Neural cell (in vitro differentiated cells): Measurements from ENCODE around the gene HAAO. TPM values are rescaled to one million over a fixed set of nuclear protein-coding genes. Genes with fewer than 3 reads are reported as not detected.

ENCODE experiments used
- H2AFZ ChIP-seq: fragments of 200-600, 300-800 bp; sonication (generic), shearing (Covaris generic); 2 replicates; pipeline ENCODE4 v1.6.0; 2014; ENCODE audit warnings: low read depth, mild to moderate bottlenecking, antibody characterized with exemption, low read length, moderate library complexity
- H3F3A ChIP-seq: fragments of 200-600 bp; shearing (Covaris generic); 2 replicates; pipeline ENCODE4 v1.6.1; 2016; ENCODE audit warnings: mild to moderate bottlenecking, moderate library complexity, mixed read lengths, antibody characterized with exemption, low read length; ENCODE audit not compliant: insufficient read depth, poor library complexity, severe bottlenecking
- H3K27ac ChIP-seq: fragments of 200-600, 300-800 bp; sonication (generic), shearing (Covaris generic); 2 replicates; pipeline ENCODE4 v1.5.1; 2014; ENCODE audit warnings: mild to moderate bottlenecking, low read length, moderate library complexity
- H3K27me3 ChIP-seq: fragments of 300-800, 200-600 bp; sonication (generic), shearing (Covaris generic); 2 replicates; pipeline ENCODE4 v1.6.0; 2014; ENCODE audit warnings: mild to moderate bottlenecking, low read depth, low read length, moderate library complexity; ENCODE audit not compliant: insufficient read depth
- H3K36me3 ChIP-seq: fragments of 300-800, 200-600 bp; sonication (generic), shearing (Covaris generic); 2 replicates; pipeline ENCODE4 v1.5.1; 2014; ENCODE audit warnings: mild to moderate bottlenecking, antibody characterized with exemption, low read length, moderate library complexity; ENCODE audit not compliant: insufficient read depth
- H3K4me2 ChIP-seq: fragments of 300-800, 200-600 bp; sonication (generic), shearing (Covaris generic); 2 replicates; pipeline ENCODE4 v1.6.0; 2014; ENCODE audit warnings: mild to moderate bottlenecking, low read length
- H3K4me3 ChIP-seq: fragments of 300-800, 200-600 bp; sonication (generic), shearing (Covaris generic); 2 replicates; pipeline ENCODE4 v1.5.1; 2014; ENCODE audit warnings: mild to moderate bottlenecking, low read length, moderate library complexity
- H3K79me2 ChIP-seq: fragments of 200-600 bp; shearing (Covaris generic); replicated peaks from 2 replicates; pipeline ENCODE4 v1.6.0; 2014; ENCODE audit warnings: mild to moderate bottlenecking, low read length, moderate library complexity; ENCODE audit not compliant: insufficient read depth
- H3K9ac ChIP-seq: fragments of 300-800, 200-600 bp; sonication (generic), shearing (Covaris generic); 2 replicates; pipeline ENCODE4 v1.6.1; 2016; ENCODE audit warnings: mild to moderate bottlenecking, low read length, mixed read lengths
- H3K9me2 ChIP-seq: fragments of 200-600 bp; shearing (Covaris generic); 2 replicates; pipeline ENCODE4 v1.6.1; 2016; ENCODE audit warnings: mild to moderate bottlenecking, low read length, mixed read lengths; ENCODE audit not compliant: insufficient read depth
- H3K9me3 ChIP-seq: fragments of 200-600, 300-800 bp; sonication (generic), shearing (Covaris generic); 2 replicates; pipeline ENCODE4 v1.6.1; 2016; ENCODE audit warnings: mild to moderate bottlenecking, mixed run types, low read length, moderate library complexity, mixed read lengths
- H4K20me1 ChIP-seq: fragments of 200-600 bp; shearing (Covaris generic); 2 replicates; pipeline ENCODE4 v1.6.1; 2016; ENCODE audit warnings: mild to moderate bottlenecking, mixed run types; ENCODE audit not compliant: insufficient read depth
- EP300 ChIP-seq: fragments of 450-650 bp; conservative IDR thresholded peaks from 2 replicates; pipeline ENCODE4 v1.6.1; 2014; ENCODE audit warnings: antibody characterized with exemption, mild to moderate bottlenecking, moderate library complexity; ENCODE audit not compliant: poor library complexity, severe bottlenecking
- EZH2 ChIP-seq: fragments of 200-600, 300-800 bp; shearing (Covaris generic), sonication (generic); IDR thresholded peaks from 2 replicates; pipeline ENCODE4 v1.6.1; 2014; ENCODE audit warnings: antibody characterized with exemption, low read length, borderline replicate concordance, mild to moderate bottlenecking; ENCODE audit not compliant: insufficient read depth, poor library complexity, severe bottlenecking
- MXI1 ChIP-seq: fragments of 450-650 bp; conservative IDR thresholded peaks from 2 replicates; pipeline ENCODE4 v1.6.1; 2014; ENCODE audit warnings: antibody characterized with exemption, mild to moderate bottlenecking; ENCODE audit not compliant: poor library complexity, severe bottlenecking
- POLR2AphosphoS5 ChIP-seq: IDR thresholded peaks from 2 replicates; pipeline ENCODE4 v1.6.1; 2012
- RAD21 ChIP-seq: fragments of 450-650 bp; conservative IDR thresholded peaks from 2 replicates; pipeline ENCODE4 v1.6.1; 2014; ENCODE audit warnings: antibody characterized with exemption, mild to moderate bottlenecking, moderate library complexity
- SMC3 ChIP-seq: fragments of 450-650 bp; conservative IDR thresholded peaks from 2 replicates; pipeline ENCODE4 v1.6.1; 2014; ENCODE audit warnings: antibody characterized with exemption, mild to moderate bottlenecking, moderate library complexity; ENCODE audit not compliant: poor library complexity
- TAF1 ChIP-seq: IDR thresholded peaks from 2 replicates; pipeline ENCODE4 v1.6.1; 2012; ENCODE audit warnings: low read depth
- polyA plus RNA-seq: library from polyadenylated mRNA; depleted of rRNA; stranded (reverse); fragments of >200 nt; gene quantifications from 2 replicates; pipeline ENCODE4 v1.2.3, GENCODE V29; 2014
- TF ChIP-seq, protein P1 (sequence below): fragments of 450-650 bp; IDR thresholded peaks from 2 replicates; pipeline ENCODE4 v1.5.1; 2014; ENCODE audit warnings: antibody characterized with exemption, mild to moderate bottlenecking, moderate library complexity; ENCODE audit not compliant: poor library complexity, severe bottlenecking
- TF ChIP-seq, protein P2 (sequence below): IDR thresholded peaks from 2 replicates; pipeline ENCODE4 v1.6.1; 2012; ENCODE audit warnings: borderline replicate concordance

Gene HAAO
- polyA plus RNA-seq, 1 donor from 2014 or later, result not detected

DNA sequence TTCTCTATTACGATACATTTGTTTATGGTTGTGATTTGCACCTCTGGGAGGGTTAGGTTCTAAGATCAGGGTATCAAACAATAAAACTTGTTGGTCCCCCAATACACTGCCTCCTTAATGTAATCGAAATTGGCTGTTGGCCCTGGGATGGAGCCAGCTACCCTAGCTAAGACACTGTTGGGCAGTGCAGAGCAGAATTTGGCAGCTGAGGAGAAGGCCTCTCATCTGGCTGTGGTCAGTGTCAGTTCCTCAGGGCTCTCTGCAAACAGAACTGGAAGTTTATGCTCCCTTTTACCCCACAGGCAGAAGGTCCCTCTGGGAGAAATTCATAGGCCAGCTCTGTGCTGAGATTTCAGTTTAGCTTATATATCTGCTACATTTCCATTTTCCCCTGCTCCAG, 8.6 kb upstream of the HAAO start:
- no peaks in the 10 kb centered on the region for H3K9me2 ChIP-seq
- no peak overlapping the region for H3K4me3 ChIP-seq
- no peaks in the 10 kb centered on the region for H3K9me3 ChIP-seq
- no peak overlapping the region for H3K27ac ChIP-seq
- no peaks in the 10 kb centered on the region for H4K20me1 ChIP-seq
- no peaks in the 10 kb centered on the region for H3F3A ChIP-seq
- no peak overlapping the region for H3K9ac ChIP-seq
- H3K79me2 ChIP-seq, result no peaks in the 10 kb centered on the region
- H2AFZ ChIP-seq, result no peak overlapping the region
- no peak overlapping the region for H3K4me2 ChIP-seq
- no peaks in the 10 kb centered on the region for H3K36me3 ChIP-seq
- no peaks in the 10 kb centered on the region for H3K27me3 ChIP-seq
- TF ChIP-seq RAD21 (no peak), EP300 (no peak), SMC3 (no peak), EZH2 (no peak)
- TF ChIP-seq, protein P1, sequence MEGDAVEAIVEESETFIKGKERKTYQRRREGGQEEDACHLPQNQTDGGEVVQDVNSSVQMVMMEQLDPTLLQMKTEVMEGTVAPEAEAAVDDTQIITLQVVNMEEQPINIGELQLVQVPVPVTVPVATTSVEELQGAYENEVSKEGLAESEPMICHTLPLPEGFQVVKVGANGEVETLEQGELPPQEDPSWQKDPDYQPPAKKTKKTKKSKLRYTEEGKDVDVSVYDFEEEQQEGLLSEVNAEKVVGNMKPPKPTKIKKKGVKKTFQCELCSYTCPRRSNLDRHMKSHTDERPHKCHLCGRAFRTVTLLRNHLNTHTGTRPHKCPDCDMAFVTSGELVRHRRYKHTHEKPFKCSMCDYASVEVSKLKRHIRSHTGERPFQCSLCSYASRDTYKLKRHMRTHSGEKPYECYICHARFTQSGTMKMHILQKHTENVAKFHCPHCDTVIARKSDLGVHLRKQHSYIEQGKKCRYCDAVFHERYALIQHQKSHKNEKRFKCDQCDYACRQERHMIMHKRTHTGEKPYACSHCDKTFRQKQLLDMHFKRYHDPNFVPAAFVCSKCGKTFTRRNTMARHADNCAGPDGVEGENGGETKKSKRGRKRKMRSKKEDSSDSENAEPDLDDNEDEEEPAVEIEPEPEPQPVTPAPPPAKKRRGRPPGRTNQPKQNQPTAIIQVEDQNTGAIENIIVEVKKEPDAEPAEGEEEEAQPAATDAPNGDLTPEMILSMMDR, result no peak

DNA sequence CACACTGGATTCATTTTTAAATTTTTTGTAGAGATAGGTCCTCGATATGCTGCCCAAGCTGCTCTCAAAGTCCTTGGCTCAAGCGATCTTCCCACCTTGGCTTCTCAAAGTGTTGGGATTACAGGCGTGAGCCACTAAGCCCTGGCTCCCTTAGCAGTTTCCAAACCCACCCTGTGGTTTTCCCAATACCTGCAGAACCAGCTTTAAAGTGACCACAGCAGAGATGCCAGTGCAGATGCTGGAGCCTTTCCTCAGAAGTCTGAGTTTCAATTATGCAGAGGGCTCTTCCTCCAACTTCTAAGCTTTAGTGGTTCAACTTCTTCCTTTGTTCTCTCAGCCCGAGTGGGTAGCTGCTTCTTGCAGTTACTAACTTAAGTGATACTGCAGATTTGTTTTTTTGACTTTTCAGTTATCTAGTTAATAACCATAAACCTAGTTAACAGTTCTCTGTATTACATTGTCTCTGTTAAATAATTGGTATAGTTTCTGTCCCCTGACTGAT, 8.1 kb upstream of the HAAO start:
- H3K27me3 ChIP-seq, result no peaks in the 10 kb centered on the region
- no peak overlapping the region for H3K4me2 ChIP-seq
- H3K9ac ChIP-seq, result no peak overlapping the region
- no peaks in the 10 kb centered on the region for H3K79me2 ChIP-seq
- H4K20me1 ChIP-seq, result no peaks in the 10 kb centered on the region
- H3K27ac ChIP-seq, result no peak overlapping the region
- no peak overlapping the region for H3K4me3 ChIP-seq
- H3K36me3 ChIP-seq, result no peaks in the 10 kb centered on the region
- H3K9me2 ChIP-seq, result no peaks in the 10 kb centered on the region
- H3K9me3 ChIP-seq, result no peaks in the 10 kb centered on the region
- no peaks in the 10 kb centered on the region for H3F3A ChIP-seq
- no peak overlapping the region for H2AFZ ChIP-seq
- TF ChIP-seq, protein P1, result no peak
- no peak for TF ChIP-seq RAD21
- TF ChIP-seq, protein P2, sequence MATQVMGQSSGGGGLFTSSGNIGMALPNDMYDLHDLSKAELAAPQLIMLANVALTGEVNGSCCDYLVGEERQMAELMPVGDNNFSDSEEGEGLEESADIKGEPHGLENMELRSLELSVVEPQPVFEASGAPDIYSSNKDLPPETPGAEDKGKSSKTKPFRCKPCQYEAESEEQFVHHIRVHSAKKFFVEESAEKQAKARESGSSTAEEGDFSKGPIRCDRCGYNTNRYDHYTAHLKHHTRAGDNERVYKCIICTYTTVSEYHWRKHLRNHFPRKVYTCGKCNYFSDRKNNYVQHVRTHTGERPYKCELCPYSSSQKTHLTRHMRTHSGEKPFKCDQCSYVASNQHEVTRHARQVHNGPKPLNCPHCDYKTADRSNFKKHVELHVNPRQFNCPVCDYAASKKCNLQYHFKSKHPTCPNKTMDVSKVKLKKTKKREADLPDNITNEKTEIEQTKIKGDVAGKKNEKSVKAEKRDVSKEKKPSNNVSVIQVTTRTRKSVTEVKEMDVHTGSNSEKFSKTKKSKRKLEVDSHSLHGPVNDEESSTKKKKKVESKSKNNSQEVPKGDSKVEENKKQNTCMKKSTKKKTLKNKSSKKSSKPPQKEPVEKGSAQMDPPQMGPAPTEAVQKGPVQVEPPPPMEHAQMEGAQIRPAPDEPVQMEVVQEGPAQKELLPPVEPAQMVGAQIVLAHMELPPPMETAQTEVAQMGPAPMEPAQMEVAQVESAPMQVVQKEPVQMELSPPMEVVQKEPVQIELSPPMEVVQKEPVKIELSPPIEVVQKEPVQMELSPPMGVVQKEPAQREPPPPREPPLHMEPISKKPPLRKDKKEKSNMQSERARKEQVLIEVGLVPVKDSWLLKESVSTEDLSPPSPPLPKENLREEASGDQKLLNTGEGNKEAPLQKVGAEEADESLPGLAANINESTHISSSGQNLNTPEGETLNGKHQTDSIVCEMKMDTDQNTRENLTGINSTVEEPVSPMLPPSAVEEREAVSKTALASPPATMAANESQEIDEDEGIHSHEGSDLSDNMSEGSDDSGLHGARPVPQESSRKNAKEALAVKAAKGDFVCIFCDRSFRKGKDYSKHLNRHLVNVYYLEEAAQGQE, result no peak
- no peak for TF ChIP-seq POLR2AphosphoS5
- no peak for TF ChIP-seq SMC3
- no peak for TF ChIP-seq EZH2
- TF ChIP-seq MXI1, result no peak
- TF ChIP-seq TAF1, result no peak
- TF ChIP-seq EP300, result no peak
